HG03108 (cell line): ENCODE measurements around the gene DDX41.
A peak's percentile ranks its signal among the peaks of the same experiment; 100 is the strongest.

Experiments
- ATAC-seq: cut with Tn5 transposase; IDR thresholded peaks from one replicate; pipeline ENCODE4 v1.9.1; 2021; ENCODE audit warnings: moderate library complexity; ENCODE audit not compliant: unreplicated experiment

The DDX41 gene

GRCh38 chr5:177500685-177501522 lies 15.9 kb downstream of the DDX41 start:
- ATAC-seq: no peak

GRCh38 chr5:177499842-177500241 lies 16.9 kb downstream of the DDX41 start:
- ATAC-seq: no peak

- no peak for ATAC-seq
These were observed 18.6 kb downstream of the DDX41 start for GRCh38 chr5:177498013-177498787.

GRCh38 chr5:177497292-177498012 lies 19.3 kb downstream of the DDX41 start, which contains the start of gene PDLIM7:
Gene PDLIM7, minus strand, starts transcription at chr5:177497604. Its CDS starts 1,092 bp downstream, at chr5:177496512.
- peak; percentile 75 for ATAC-seq

- ATAC-seq: no peak
These were observed 20.0 kb downstream of the DDX41 start for GRCh38 chr5:177496727-177497291.

- no peak for ATAC-seq
These were observed 20.6 kb downstream of the DDX41 start for GRCh38 chr5:177496070-177496726.

GRCh38 chr5:177495243-177496060 lies 21.3 kb downstream of the DDX41 start:
- no peak for ATAC-seq

GRCh38 chr5:177494346-177495195 lies 22.2 kb downstream of the DDX41 start:
- ATAC-seq: no peak

DNA sequence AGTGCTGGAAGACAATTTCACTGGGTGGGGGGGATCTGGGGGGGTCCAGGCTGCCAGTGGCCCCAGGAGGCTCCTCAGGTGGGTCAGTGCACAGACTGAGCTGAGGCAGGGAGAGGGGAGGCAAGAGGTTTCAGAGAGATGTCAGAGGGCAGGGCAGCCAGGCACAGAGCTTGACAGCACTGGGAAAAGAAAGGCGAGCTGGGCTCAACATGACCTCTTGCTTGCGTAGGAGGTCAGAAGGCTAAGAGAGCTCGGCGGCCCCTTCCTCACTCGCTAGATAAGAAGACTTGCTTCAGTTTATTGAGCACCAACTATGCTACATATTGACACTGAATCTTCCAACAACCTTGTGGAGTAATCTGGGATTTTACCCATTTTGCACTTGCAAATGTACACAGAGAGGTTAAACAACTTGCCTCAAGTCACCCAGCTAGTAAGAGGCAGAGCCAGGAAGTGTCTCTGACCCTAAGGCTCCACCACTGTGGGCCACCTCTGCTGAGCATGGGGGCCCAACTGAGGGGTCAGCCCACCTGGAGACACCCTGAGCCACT lies 22.9 kb downstream of the DDX41 start:
- no peak for ATAC-seq

GRCh38 chr5:177492841-177493240 lies 23.9 kb downstream of the DDX41 start:
- ATAC-seq: no peak

GRCh38 chr5:177491983-177492746 lies 24.6 kb downstream of the DDX41 start:
- ATAC-seq: no peak

DNA sequence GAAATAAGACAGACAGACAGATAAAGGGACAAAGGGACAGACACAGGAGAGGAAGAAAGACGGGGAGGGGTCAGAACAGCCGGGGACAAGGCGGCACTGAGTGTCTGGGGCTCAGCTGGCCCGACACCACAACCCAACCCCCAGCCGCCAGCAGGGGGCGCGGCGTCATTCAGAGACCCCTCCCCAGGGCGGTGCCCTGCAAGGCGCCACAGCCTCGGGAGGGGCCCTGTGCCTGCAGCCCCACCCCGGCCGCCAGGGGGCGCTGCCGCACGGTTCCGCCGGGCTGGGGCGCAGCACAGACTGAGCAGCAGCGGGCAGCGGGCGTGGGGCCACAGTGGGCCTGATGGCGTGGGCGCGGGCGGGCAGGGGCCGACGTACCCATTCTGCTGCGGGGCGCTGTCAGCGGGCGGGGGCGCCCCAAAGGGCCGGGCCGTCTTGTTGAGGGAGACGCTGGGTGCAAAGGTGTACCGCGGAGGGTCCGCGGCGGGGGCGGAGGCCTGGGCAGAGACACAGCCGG lies 25.3 kb downstream of the DDX41 start:
- no peak for ATAC-seq

DNA sequence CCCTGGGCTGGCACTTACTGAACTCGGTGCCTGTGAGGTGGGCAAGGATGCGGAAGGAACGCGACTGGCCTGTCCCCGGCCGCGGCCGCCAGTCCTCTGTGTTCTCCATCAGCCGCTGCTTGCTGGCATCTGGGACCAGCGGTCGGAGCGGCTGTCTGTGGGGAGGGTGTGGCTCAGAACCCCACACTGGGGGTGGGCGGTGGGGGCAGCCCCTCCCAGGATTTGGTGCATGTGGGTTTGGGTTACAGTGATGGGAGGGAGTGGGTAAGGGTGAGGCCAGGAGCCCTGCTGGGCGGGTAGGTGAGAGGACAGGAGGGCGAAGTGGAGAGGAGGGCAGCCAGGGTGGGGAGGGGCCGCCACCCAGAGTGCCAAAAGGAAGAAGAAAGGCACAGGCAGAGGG lies 25.8 kb downstream of the DDX41 start:
- ATAC-seq: no peak

GRCh38 chr5:177490311-177490991 lies 26.3 kb downstream of the DDX41 start:
- ATAC-seq: no peak

GRCh38 chr5:177489119-177489716 lies 27.5 kb downstream of the DDX41 start:
- no peak for ATAC-seq

- ATAC-seq: no peak
These were observed 28.8 kb downstream of the DDX41 start for GRCh38 chr5:177487975-177488374.
